C4-2B (cell line): Measurements from ENCODE around the gene ECT2L.

ENCODE experiments used
- CTCF ChIP-seq: fragments of 450-650 bp; conservative IDR thresholded peaks from 2 replicates; pipeline ENCODE4 v1.5.1; 2017; ENCODE audit warnings: mild to moderate bottlenecking
- ZFX ChIP-seq: fragments of 450-650 bp; IDR thresholded peaks from 2 replicates; pipeline ENCODE4 v1.6.1; 2017

DNA sequence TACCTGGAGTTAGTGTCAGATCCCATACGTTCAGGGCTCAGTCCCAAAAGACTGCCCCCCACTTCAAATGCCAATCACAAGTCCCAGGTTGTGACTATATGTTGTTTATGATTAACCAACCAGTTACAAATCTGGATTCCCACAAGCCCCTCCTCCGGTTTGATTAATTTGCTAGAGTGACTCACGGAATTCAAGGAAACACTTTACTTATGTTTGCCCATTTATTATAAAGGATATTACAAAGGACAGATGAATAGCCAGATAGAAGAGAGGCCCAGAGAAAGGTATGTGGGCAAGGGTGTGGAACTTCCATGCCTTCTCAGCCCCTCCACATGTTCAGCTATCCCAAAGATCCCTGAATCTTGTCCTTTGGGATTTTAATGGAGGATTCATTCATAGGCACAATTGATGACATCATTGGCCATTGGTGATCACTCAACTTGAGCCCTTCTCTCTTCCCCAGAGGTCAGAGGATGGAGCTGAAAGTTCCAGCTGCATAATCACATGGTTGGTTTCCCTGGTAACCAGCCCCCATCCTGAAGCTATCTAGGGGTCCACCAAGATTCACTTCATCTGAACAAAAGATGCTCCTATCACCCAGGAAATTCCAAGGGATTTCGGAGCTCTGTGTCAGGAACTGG is 2.0 kb downstream of the ECT2L start:
- no peak for TF ChIP-seq CTCF
- no peak for TF ChIP-seq ZFX
